ENCODE measurements around the gene SF3B4. TPM values are rescaled to one million over a fixed set of nuclear protein-coding genes. Genes with fewer than 3 reads are reported as not detected.
"Not testable (repeated sequence)": the region's sequence is repeated elsewhere in the genome, so short reads cannot be mapped to it uniquely, and the experiment has no call there.

The SF3B4 gene
- total RNA-seq, 2 donors from 2014 or later: 15.0 to 22.1 TPM

- WGBS: 86% methylated on average over 3 of the region's 3 CpGs
- no peaks in the 10 kb centered on the region for H3K36me3 ChIP-seq
Measured at GRCh38 chr1:149940427-149940826, 12.8 kb upstream of the SF3B4 start.

GRCh38 chr1:149938668-149939003 lies 11.0 kb upstream of the SF3B4 start:
- H3K27me3 ChIP-seq (replicated peaks; ENCODE audit: insufficient read depth); H3K4me1 ChIP-seq (replicated peaks); intact Hi-C loops (cut with DNase I): not testable (repeated sequence)

More at GRCh38 chr1:149940427-149940826, 12.8 kb upstream of the SF3B4 start:
- Histone ChIP-seq H3K9me3 (no peaks in the 10 kb centered on the region), H3K27me3 (replicated peaks; ENCODE audit: insufficient read depth) (no peaks in the 10 kb centered on the region), H3K27ac (no peak overlapping the region), H3K4me3 (no peak overlapping the region), H3K4me1 (replicated peaks) (no peaks in the 10 kb centered on the region)
- no peak for TF ChIP-seq CTCF (IDR thresholded peaks at IDR 0.05)
- TF ChIP-seq POLR2A (IDR thresholded peaks at IDR 0.05): no peak
- no peak for TF ChIP-seq POLR2AphosphoS5 (IDR thresholded peaks at IDR 0.05)
- intact Hi-C loops (cut with DNase I): no loop called here
- DNase-seq (ENCODE audit: low spot score): no peak

GRCh38 chr1:149937759-149938158 lies 10.2 kb upstream of the SF3B4 start:
- H3K4me3 ChIP-seq: no peak overlapping the region
- H3K36me3 ChIP-seq: no peaks in the 10 kb centered on the region
- peak overlapping the region in 1 of 2 donors; percentile 21 for H3K27ac ChIP-seq
- TF ChIP-seq CTCF (IDR thresholded peaks at IDR 0.05) (no peak), POLR2A (IDR thresholded peaks at IDR 0.05) (no peak), POLR2AphosphoS5 (IDR thresholded peaks at IDR 0.05) (no peak)
- no peaks in the 10 kb centered on the region for H3K27me3 ChIP-seq (replicated peaks; ENCODE audit: insufficient read depth)
- no peak for DNase-seq (ENCODE audit: low spot score)
- H3K4me1 ChIP-seq (replicated peaks): no peaks in the 10 kb centered on the region
- intact Hi-C loops (cut with DNase I): no loop called here
- no peaks in the 10 kb centered on the region for H3K9me3 ChIP-seq

More at GRCh38 chr1:149938668-149939003, 11.0 kb upstream of the SF3B4 start:
- 38% methylated on average over 13 of the region's 13 CpGs for WGBS
- H3K9me3 ChIP-seq; H3K36me3 ChIP-seq; DNase-seq (ENCODE audit: low spot score): not testable (repeated sequence)
- Histone ChIP-seq H3K27ac (peak overlapping the region; percentile 71 to 79), H3K4me3 (peak overlapping the region; percentile 3 to 13)

GRCh38 chr1:149936992-149937705 lies 9.5 kb upstream of the SF3B4 start:
- no peaks in the 10 kb centered on the region for H3K36me3 ChIP-seq
- DNase-seq (ENCODE audit: low spot score): peak; percentile 32
- no peaks in the 10 kb centered on the region for H3K9me3 ChIP-seq
- H3K4me1 ChIP-seq (replicated peaks): no peaks in the 10 kb centered on the region
- 10% methylated on average over 8 of the region's 8 CpGs for WGBS
- peak; percentile 56 for TF ChIP-seq POLR2A (IDR thresholded peaks at IDR 0.05)
- peak in 1 of 4 experiments; percentile 5 for TF ChIP-seq CTCF (IDR thresholded peaks at IDR 0.05)
- peak; percentile 61 for TF ChIP-seq POLR2AphosphoS5 (IDR thresholded peaks at IDR 0.05)
- intact Hi-C loops (cut with DNase I): no loop called here
- H3K27me3 ChIP-seq (replicated peaks; ENCODE audit: insufficient read depth): no peaks in the 10 kb centered on the region
- H3K27ac ChIP-seq: peak overlapping the region; percentile 21 to 32
- H3K4me3 ChIP-seq: peak overlapping the region; percentile 33 to 34

GRCh38 chr1:149936170-149936991 lies 8.8 kb upstream of the SF3B4 start, which contains the start of gene MTMR11:
MTMR11 (minus strand) TSS chr1:149936879; CDS start chr1:149936647, 232 bp downstream.
- Histone ChIP-seq H3K27me3 (replicated peaks; ENCODE audit: insufficient read depth) (no peaks in the 10 kb centered on the region), H3K4me3 (peak within 1 kb of the TSS; percentile 33 to 34), H3K27ac (peak within 1 kb of the TSS; percentile 21 to 32), H3K9me3 (no peaks in the 10 kb centered on the region), H3K4me1 (replicated peaks) (peaks cover 3% of the 10 kb centered on the region), H3K36me3 (no peaks in the 10 kb centered on the region)
- intact Hi-C loops (cut with DNase I): no loop called here
- peak; percentile 18 for TF ChIP-seq POLR2AphosphoS5 (IDR thresholded peaks at IDR 0.05)
- TF ChIP-seq CTCF (IDR thresholded peaks at IDR 0.05): no peak
- peak; percentile 14 for TF ChIP-seq POLR2A (IDR thresholded peaks at IDR 0.05)
- WGBS: 9% methylated on average over 18 of the region's 18 CpGs
- peak; percentile 32 for DNase-seq (ENCODE audit: low spot score)
